GM21786 (cell line): ENCODE results near the gene KDR.

Experiments
- ATAC-seq: cut with Tn5 transposase; IDR thresholded peaks from one replicate; pipeline ENCODE4 v1.9.1; 2021; ENCODE audit not compliant: unreplicated experiment

Gene KDR

DNA sequence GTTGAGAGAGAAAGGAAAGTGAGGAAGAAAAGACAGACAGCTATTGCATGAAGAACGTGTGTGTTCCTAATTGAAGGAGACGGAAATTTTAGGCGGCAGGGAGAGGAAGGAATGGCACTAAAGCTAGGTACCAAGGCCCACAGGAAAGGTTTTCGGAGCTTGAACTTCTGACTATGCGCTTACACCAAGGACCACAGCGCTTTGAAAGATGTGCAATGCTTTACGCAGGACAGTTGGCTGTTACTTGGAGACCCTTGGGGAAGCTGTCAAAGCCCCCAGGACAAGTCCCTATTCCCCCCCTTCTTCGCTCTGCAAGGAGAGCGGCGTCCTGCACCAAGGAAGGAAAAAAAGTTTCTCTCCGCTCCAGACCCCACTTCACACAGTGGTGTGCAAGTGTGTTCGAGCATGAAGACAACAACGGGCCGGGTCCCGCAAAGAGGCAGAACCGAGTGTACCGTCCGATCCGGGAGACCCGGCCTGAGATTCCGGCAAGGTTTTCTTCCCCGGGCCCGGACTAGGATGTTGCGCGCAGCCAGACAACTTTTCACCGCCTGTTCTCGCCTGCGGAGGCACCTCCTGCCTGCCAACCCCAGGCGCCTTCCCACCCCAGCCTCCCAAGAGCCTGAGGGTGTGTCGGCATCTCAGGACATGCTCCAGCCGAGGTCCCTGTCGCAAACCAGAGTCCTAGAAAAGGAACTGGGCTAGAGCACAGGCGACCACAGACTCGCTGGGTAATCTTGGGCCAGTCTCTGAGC is 896 bp downstream of the KDR start:
- ATAC-seq: no peak

DNA sequence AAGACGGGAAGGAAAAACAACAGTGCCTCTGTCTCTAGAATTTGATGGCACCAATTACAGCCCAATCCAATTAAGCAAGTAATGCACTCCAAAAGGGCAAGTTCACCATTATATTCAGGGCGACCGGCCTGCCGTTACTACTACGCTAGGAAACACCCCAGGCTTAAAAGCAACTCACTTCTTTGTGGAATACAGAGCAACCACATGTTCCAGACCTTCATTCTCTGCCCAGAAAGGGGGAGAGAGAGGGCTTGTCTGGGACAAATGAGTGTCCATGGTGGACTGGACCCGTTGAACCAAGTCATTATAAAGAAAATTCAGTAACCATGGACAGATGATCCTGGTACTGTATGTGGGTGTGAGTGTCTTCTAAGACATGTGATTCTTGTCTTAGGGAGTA is 1.6 kb downstream of the KDR start:
- ATAC-seq: no peak

DNA sequence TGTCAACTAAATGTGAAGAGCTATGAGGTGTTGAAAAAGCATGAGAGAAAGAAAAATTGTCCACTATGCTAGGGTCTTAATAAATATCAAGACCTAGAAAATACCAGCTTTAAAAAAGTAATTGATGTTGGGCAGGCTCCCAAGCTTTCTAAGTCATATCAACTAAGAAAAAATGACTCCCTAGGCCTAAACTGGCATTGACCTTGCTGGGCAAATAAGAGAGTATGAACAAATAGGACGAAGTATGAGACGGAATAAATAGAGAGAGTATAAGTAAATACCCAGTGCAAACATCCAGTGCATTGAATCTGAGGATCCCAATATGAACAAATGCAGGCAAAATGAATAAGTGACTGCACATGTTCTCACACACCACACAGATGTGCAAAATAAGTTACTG is 3.2 kb downstream of the KDR start:
- no peak for ATAC-seq

DNA sequence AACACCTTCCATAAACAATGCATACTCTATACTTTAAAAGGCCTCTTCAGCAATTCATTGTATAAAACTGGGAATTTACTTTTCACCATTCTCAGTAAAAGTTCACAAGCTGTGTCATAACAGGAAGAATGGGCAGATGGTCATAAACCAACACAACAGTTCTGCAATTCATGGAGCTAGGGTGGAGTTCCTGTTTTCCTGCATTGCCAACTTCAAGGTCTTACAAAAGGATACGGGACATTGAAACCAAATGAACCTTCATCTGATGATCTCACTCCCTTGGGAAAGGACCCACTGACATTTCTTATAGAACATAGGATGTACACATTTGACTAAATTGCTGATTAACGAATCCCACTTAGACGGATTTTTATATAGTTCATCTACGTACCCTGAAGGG is 4.1 kb downstream of the KDR start:
- ATAC-seq: no peak

DNA sequence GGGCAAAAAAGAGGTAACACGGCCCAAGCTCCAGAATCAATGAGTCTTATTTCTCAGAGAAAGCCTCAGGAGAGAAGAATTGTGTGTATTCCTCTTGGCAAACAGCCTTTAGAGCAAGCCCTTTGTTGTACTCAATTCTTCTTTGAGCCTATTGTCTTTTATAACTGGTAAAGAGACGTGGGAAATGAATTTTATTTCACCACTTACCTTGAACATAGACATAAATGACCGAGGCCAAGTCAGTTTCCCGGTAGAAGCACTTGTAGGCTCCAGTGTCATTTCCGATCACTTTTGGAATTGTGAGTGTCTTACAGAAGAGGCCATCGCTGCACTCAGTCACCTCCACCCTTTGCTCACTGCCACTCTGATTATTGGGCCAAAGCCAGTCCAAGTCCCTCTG is 7.0 kb downstream of the KDR start:
- ATAC-seq: no peak

DNA sequence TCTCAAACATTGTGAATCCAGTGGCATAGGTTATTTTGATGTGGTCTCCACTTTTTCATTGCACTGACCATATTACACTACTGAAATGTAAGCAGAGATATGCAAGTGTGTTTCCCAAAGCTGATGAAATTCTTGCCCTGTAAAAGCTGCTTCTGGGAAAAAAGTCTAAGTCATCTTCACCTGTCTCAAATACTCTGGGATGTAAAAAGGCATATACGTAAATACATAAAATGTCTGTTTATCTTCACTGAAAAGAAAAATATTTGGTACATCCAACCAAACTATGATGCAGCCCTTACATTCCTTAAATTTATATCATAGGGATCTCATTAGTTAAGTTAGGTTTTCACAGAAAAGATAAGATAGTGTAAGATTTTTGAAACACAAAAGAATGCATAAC is 7.9 kb downstream of the KDR start:
- ATAC-seq: no peak

DNA sequence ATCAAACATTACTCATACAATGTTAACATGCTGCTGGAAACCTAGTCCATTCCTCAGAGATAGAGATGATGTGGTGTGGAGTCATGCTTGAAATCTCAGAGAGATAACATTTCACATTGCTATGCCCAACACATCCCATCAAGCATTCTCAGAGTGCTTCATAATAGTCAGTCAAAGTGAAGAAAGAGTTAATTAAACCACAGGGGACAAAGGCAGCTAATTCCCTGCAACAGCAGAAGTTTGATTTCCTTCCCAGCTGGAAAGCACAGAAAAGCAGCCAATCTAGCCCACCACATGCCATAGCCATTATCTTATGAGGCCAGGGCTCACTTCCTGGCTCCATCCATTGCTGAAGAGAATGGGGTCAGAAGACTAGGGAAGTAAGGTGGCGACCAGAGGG is 8.9 kb downstream of the KDR start:
- ATAC-seq: no peak

DNA sequence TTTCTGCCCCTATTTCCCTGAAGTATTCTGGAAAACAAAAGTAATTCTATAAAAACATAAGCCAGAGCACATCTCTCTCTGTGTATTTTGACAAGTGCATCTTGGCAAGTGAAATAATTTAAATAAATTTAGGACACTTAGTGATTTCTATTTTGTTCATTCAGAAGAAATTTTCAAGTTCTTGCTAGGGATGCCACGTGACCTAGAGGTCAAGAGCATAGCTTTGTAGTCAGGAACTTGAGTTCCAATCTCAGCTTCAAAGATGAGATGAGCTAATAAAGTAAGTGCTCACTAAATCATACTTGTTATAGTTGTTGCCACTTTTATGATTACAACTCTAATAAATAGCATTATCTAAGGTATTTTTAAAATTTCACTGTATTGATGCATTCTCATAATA is 13.8 kb downstream of the KDR start:
- ATAC-seq: no peak

DNA sequence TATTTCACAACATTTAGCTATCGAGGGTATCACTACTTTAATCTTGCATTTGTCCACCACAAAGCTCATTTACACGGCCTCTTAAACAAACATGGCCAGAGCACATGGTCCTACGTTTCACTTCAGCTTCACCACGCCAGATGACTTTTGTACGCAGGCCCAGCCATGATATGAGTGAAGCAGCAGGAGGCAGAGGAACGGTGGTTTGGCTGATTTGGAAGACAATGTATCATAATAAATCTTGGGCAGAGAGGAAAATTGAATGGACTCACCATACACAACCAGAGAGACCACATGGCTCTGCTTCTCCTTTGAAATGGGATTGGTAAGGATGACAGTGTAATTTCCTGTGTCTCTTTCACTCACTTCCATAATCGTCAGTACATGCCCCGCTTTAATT is 15.3 kb downstream of the KDR start:
- no peak for ATAC-seq

DNA sequence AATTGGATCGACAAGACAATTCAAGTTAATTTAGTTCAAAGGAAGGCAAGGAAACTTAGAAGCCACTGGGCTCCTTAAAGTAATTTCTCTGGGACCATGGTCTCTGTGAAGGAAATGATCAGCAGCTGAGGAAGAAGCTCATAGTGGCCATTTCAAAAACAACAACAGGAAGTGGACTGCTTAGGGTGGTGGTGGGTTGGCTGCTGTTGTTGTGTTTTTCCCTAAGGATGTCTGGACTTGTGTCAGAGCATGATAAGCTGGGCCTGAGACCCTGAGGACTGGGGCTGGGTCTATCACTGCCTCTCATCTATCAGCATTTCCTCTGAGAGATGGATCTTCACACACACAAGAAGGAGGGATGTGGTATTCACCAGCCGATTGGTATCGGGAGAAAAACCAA is 18.3 kb downstream of the KDR start:
- ATAC-seq: no peak

DNA sequence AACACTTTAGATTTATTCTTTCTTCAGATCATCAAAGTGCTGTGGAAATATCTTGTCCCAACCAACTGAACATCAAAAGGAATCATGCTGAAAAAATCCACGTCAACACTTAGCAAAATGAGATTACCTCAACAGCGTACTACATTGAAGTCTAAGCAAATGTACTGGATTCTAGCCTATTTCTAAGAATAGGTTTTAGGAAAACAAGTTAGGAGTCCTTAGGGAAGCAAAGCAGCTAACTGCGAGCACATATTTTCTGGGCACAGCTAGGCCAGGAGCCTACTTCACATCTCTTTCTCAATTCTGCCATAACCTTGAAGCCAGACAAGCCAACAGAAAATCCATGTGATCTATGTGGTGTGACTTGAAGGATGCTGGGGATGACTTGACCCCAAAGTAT is 22.2 kb downstream of the KDR start:
- ATAC-seq: no peak

DNA sequence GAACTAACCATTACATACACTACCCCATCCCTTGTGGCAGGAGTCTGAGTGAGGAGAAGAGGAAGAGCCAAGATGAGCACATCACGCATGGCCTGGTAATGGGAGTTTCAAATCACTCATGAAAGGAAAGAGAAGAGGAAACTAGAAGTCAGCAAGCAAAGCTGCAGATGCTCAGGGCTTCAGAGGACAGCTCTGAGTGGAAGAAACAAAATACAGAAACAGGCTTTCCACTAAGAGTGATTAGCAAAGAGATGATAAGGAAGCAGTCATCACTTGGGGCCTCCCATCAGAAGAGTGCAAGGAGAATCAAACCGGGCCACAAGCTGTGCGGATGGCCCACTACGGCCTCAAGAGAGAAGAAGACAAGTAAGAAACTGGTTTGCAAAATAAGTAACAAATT is 25.6 kb downstream of the KDR start:
- ATAC-seq: no peak

DNA sequence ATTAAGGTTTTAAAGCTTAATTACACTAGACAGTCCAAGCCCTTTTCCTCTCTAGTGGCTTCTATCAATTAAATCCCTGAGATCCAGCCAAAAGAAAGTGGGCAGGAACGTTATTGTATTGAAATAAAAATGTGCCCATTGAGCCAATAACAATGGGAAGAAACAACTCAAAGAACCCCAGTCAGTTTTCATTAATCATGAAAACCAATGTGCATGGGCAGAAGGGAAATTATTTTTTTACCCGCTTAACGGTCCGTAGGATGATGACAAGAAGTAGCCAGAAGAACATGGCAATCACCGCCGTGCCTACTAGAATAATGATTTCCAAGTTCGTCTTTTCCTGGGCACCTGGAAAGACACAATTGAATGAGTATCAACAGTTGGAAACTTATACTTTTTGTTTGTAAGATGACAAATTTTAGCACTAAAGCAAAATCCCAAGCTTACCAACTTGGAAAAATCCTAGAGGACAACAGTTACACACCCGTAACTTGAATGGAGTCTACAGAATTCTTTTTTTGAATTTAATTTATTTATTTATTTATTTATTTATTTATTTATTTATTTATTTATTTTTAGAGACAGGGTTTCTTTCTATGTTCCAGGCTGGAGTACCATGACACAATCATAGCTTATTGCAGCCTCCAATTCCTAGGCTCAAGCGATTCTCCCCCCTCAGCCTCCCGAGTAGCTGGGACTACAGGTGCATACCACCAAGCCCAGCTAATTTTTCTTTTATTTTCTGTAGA is 26.8 kb downstream of the KDR start:
- no peak for ATAC-seq

DNA sequence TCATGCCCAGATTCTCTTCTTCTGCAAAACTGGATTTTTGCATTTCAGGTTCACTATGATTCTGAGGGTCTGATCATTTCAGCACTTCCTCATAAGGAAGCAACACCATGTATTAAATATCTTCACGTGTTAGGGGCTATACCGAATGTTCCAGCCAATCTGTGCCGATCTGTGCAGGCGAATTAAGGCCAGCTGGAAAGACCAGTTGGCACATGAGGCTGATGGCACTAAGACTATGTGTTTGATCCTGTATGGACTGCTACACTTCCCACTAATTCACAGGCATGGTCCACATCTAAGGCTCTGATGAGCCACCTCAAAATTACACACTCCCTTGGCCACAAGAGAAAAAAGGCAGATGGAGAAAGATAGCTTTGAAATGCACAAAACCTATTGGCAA is 28.8 kb downstream of the KDR start:
- ATAC-seq: no peak

DNA sequence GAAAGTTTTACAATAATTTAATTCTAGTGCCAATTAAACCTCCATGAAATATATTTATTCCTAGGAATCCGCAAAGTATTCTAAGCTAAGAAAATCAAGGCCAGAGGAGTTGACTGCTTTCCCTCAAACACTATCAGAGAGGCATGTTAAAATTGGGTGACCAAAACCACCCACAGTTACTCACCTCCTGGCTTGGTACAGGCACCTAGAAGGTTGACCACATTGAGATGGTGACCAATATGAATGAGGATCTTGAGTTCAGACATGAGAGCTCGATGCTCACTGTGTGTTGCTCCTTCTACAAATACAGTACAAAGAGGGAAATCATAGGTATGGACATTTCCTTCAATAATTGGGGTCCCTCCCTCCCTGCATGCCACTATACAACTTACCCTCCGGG is 29.4 kb downstream of the KDR start:
- no peak for ATAC-seq

DNA sequence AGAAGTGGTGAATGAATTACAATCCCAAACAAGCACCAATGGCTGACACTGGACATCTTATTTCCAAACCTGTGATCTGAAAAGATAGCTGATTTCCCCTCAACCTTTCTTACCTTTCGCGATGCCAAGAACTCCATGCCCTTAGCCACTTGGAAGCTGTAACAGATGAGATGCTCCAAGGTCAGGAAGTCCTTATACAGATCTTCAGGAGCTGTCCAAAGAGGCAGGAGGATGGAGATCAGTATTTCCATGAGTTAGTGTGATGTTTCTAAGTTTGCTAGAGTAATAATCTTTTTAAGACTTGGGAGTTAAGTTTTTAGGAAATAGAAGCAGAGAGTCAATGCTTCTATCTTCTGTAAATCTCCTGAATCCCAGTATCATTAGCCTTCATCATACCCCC is 32.9 kb downstream of the KDR start:
- ATAC-seq: no peak

DNA sequence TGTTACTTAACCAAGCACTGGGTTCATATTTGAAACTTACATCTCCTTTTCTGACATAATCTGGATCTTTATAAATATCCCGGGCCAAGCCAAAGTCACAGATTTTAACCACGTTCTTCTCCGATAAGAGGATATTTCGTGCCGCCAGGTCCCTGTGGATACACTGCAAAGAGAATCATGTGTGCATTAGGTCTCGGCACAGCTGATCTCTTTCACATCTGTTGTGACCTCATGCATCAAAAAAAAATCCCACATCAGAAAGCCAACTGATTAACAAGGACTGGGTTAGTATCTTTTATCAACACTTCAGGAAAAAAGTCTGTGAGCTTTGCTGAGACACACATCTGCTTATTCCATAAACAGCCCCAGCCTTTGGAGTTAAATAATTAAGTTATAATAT is 35.5 kb downstream of the KDR start:
- ATAC-seq: no peak

DNA sequence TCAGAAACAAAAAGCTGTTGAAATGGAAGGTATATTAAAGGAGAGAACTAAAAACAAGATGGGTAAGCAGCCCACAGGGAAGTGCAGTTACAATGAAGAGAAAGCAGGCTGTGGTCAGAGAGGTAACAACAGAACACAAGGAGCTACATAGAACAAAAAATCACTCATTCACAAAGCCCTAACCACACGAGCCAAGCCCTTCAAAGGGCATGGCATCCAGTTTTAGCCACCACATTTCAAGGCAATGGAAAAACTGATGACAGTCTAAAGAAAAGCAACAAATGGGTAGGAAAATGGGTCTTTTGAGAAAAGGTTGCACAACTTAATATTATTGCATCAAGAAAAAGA is 37.5 kb downstream of the KDR start:
- ATAC-seq: no peak

DNA sequence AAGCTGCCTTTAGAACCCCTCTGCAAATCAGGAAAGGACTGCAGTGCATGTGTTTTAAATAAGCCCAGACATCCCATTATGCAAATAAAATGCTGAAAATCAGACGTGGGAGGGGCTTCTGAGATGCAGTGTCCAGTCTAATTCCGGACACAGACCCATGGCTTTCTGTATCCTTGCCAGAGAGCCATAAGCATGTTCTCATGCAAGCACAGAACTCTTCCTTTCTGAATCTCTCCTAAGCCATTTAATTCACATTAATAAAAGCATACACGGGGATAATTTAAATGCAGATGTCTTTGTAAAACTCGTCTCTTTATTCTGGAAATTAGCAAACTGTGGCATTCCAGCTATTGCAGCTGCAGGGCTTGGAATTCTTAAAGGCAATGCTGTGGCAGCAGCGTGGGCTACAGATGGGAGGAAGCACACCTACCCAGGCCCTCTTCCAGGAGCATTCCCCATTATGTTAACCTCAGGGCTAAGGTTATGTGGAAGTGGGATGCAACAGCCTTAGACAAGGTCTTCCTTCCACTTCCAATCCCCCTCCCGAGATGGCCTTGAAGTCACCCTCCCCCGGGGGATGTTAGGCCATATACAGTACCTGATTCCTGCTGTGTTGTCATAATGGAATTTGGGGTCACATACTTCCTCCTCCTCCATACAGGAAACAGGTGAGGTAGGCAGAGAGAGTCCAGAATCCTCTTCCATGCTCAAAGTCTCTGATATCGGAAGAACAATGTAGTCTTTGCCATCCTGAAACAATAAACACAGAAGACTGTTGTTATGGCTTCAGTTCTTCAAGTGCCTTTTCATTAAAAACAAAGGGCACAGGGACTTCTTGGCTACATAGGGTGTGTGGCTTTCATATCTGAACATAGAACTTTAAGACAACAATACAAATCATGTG is 38.1 kb downstream of the KDR start:
- ATAC-seq: no peak

DNA sequence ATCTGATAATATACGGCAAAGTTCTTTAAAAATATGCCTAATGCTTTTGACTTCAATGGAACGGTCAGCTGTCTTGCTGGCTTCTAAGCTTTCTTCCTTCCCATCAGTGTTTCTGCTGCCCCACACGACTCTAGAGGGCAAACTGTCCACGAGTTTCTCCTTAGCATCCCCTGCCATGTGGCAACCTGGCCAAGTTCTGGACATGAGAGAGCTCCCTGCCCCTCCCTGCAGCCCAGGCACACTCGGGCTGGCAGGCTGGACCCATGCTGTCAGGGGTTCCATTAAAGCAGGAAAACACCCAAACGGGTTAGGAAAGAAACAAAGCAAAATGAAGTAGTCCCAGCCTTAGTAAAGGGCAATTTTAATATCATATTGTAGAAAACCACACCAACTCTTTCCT is 38.8 kb downstream of the KDR start:
- no peak for ATAC-seq

DNA sequence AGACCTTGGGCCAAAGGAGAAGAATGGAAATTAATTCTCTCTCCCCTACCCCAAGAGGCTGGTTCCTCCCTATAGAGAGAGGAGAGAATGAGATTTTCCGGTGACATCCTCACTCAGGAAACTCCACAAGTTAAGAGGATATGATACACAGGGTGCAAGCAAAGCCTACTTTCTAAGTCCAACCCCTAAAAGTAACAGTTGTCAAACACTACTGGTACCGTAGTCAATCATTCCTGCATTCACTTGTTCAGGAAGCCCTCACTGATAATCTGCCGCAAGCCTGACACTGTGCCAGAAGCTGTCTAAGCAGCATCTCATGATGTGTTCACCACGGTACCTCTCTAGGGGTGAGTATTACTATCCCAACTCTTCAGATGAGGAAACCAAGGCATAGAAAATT is 41.7 kb downstream of the KDR start:
- ATAC-seq: no peak

DNA sequence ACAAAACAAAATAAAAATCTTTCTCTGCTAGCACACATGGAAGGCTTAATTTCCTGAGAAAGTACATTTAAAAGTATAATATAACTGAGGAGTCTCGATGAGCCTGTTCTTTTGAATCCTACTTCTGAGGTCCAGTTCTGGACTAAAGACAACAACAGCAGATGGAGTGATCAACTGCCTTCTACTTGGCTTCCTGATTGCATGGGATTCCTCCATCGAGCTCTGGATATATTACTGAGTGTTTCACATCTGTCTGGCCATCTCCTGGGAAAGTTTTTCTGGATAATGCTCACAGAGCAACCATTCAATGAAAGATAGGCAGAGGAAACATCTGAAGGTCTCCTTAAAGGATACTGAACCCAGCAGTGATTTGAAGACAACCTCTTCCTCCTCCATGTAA is 42.6 kb downstream of the KDR start:
- no peak for ATAC-seq
